Prostate gland (tissue), 2 donors: Measurements from ENCODE around the gene C10orf90. TPM values are rescaled to one million over a fixed set of nuclear protein-coding genes. Genes with fewer than 3 reads are reported as not detected.

Experiments
- DNase-seq: peaks from one replicate; pipeline ENCODE4 v3.0.0-alpha.2; 2019; ENCODE audit warnings: low spot score
- H3K27ac ChIP-seq, 2 donors: fragments of 200-600 bp; sonication (generic); 2 replicates each; pipeline ENCODE4 v1.5.1; 2017 to 2019
- H3K27me3 ChIP-seq: fragments of 200-600 bp; sonication (generic); replicated peaks from 2 replicates; pipeline ENCODE4 v1.5.1; 2019; ENCODE audit not compliant: insufficient read depth
- H3K36me3 ChIP-seq, 2 donors: fragments of 200-600 bp; sonication (generic); 1 replicate in 1 of 2; 2 replicates in 1 of 2; pipeline versions ENCODE4 v1.5.1 to v1.8.1; 2017 to 2019
- H3K4me1 ChIP-seq: fragments of 200-600 bp; sonication (generic); replicated peaks from 2 replicates; pipeline ENCODE4 v1.5.1; 2019
- H3K4me3 ChIP-seq, 2 donors: fragments of 200-600 bp; sonication (generic); 2 replicates each; pipeline ENCODE4 v1.5.1; 2017 to 2019
- H3K9me3 ChIP-seq: fragments of 200-600 bp; sonication (generic); 2 replicates; pipeline ENCODE4 v1.5.1; 2017
- CTCF ChIP-seq, 4 experiments: fragments of 200-600 bp in 2 of 4; fragments of 450-650 bp in 2 of 4; sonication (generic) in 2 of 4; IDR thresholded peaks; 1 replicate in 3 of 4; 2 replicates in 1 of 4; pipeline ENCODE4 v1.5.1; 2016 to 2019; ENCODE audit warnings: antibody characterized with exemption in 4 of 4, mild to moderate bottlenecking in 2 of 4, moderate library complexity in 2 of 4
- POLR2A ChIP-seq: fragments of 450-650 bp; IDR thresholded peaks from one replicate; pipeline ENCODE4 v1.6.1; 2016; ENCODE audit warnings: antibody characterized with exemption, mild to moderate bottlenecking
- POLR2AphosphoS5 ChIP-seq: sonication (generic); formaldehyde crosslinking; IDR thresholded peaks from one replicate; pipeline ENCODE4 v1.6.1; 2017; ENCODE audit warnings: antibody characterized with exemption
- WGBS: methylation state at CpG from one replicate; pipeline ENCODE4 v1.1.5; 2018; 5-methylcytosine and 5-hydroxymethylcytosine counted together
- intact Hi-C: fragments of 100-400 bp; cut with DNase I; formaldehyde crosslinking; loops from one replicate; pipeline ENCODE4 v1.14.2; 2022
- total RNA-seq, 2 donors: library from RNA; depleted of rRNA; stranded (reverse); fragments of >200 nt; gene quantifications; one replicate each; pipeline ENCODE4 v1.1.0, GENCODE V29; 2016

C10orf90 gene
- total RNA-seq, 2 donors from 2014 or later, result 0.45 TPM; not detected in 1

- Histone ChIP-seq H3K4me1 (no peaks in the 10 kb centered on the region), H3K4me3 (no peak overlapping the region), H3K9me3 (no peaks in the 10 kb centered on the region), H3K36me3 (no peaks in the 10 kb centered on the region), H3K27me3 (no peaks in the 10 kb centered on the region), H3K27ac (no peak overlapping the region)
- intact Hi-C loops, result no loop called here
- no peak for DNase-seq
- TF ChIP-seq CTCF (IDR thresholded peaks at IDR 0.05), result no peak
- no peak for TF ChIP-seq POLR2AphosphoS5
- TF ChIP-seq POLR2A, result no peak
- 87% methylated on average over 7 of the region's 7 CpGs for WGBS
Measured at GRCh38 chr10:126675656-126676438, 5.4 kb upstream of the C10orf90 start.

- WGBS, result 86% methylated on average over 6 of the region's 6 CpGs
- DNase-seq, result no peak
- H3K9me3 ChIP-seq, result no peaks in the 10 kb centered on the region
Measured at GRCh38 chr10:126674741-126675515, 4.4 kb upstream of the C10orf90 start.

DNA sequence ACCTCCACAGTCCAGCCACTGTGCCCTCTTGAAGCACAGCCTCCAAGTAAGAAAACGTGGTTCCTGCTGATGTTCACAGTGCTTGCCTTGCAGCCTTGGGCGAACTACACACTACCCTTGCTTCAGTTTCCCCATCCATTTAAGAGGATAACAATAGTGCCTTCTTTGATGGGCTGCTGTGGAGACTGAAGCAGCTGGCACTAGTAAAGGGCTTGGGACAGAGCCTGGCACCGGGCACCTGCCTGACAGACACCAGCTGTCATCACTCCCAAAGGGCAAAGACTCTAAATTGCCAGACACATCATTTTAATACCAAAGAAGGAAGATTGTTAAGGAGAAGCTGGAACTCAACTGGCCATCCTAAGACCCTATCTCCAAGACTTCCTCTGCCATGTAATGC is 3.1 kb upstream of the C10orf90 start:
- 89% methylated on average over 3 of the region's 3 CpGs for WGBS
- Histone ChIP-seq H3K9me3 (no peaks in the 10 kb centered on the region), H3K36me3 (no peaks in the 10 kb centered on the region), H3K27me3 (no peaks in the 10 kb centered on the region), H3K4me1 (no peaks in the 10 kb centered on the region), H3K27ac (no peak overlapping the region), H3K4me3 (no peak overlapping the region)
- TF ChIP-seq POLR2A (no peak), POLR2AphosphoS5 (no peak), CTCF (IDR thresholded peaks at IDR 0.05) (no peak)
- intact Hi-C loops, result no loop called here
- no peak for DNase-seq

More at GRCh38 chr10:126674741-126675515, 4.4 kb upstream of the C10orf90 start:
- H3K4me3 ChIP-seq, result no peak overlapping the region
- no peak for TF ChIP-seq POLR2AphosphoS5
- no peak for TF ChIP-seq CTCF (IDR thresholded peaks at IDR 0.05)
- no peak for TF ChIP-seq POLR2A
- no peaks in the 10 kb centered on the region for H3K27me3 ChIP-seq
- H3K4me1 ChIP-seq, result no peaks in the 10 kb centered on the region
- H3K27ac ChIP-seq, result no peak overlapping the region
- intact Hi-C loops, result no loop called here
- H3K36me3 ChIP-seq, result no peaks in the 10 kb centered on the region

DNA sequence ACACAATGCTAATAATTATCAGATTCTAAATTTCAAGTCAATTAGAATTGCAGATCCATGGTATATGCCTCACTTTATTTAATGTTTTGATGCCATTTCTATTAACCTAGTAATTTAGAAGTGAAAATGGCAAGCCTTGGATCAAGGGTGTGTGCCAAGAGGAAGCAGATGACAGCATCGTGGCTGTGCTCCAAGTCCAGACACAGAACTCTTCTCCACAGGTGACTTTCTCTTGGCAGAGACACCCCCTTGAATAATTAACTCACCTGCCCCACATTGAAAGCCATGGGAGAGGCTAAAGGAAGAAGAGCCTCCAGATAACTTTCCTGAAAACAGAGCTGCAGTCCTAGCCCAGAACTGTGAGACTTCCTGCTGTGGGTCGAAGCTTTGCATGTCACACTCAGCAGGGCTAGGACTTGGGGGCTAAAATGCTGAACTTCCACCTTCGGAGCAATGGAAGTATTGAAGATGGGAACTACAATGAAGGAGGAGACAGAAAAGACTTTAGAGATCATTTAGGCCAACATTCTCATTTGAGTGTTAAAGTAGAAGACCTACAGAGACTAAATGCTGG is 996 bp upstream of the C10orf90 start:
- DNase-seq, result peak; percentile 29
- H3K27me3 ChIP-seq, result no peaks in the 10 kb centered on the region
- no peaks in the 10 kb centered on the region for H3K36me3 ChIP-seq
- TF ChIP-seq CTCF (IDR thresholded peaks at IDR 0.05) (no peak), POLR2A (no peak), POLR2AphosphoS5 (no peak)
- 53% methylated on average over 3 of the region's 3 CpGs for WGBS
- no peaks in the 10 kb centered on the region for H3K9me3 ChIP-seq
- intact Hi-C loops, result no loop called here
- H3K4me3 ChIP-seq, result no peak overlapping the region
- H3K27ac ChIP-seq, result no peak overlapping the region
- H3K4me1 ChIP-seq, result no peaks in the 10 kb centered on the region
